Effector memory CD4-positive, alpha-beta T cell (primary cell): Measurements from ENCODE around the gene MRPL23.

ENCODE experiments used
- DNase-seq, 3 donors: peaks; one replicate each; pipeline ENCODE4 v3.0.0-alpha.2; 2020
- H3K27ac ChIP-seq: 2 replicates; pipeline ENCODE4 v1.7.0; 2013; ENCODE audit warnings: mild to moderate bottlenecking, low read length, moderate library complexity; ENCODE audit not compliant: insufficient read depth, poor library complexity, severe bottlenecking
- H3K27me3 ChIP-seq: replicated peaks from 2 replicates; pipeline ENCODE4 v1.7.0; 2013; ENCODE audit warnings: mild to moderate bottlenecking, low read length; ENCODE audit not compliant: insufficient read depth, control insufficient read depth, poor library complexity, severe bottlenecking
- H3K36me3 ChIP-seq: 2 replicates; pipeline ENCODE4 v1.7.0; 2013; ENCODE audit warnings: mild to moderate bottlenecking, low read length, moderate library complexity; ENCODE audit not compliant: control insufficient read depth, insufficient read depth
- H3K4me1 ChIP-seq: 2 replicates; pipeline ENCODE4 v1.7.0; 2013; ENCODE audit warnings: low read length, mild to moderate bottlenecking; ENCODE audit not compliant: control insufficient read depth, insufficient read depth, poor library complexity, severe bottlenecking
- H3K4me3 ChIP-seq: 2 replicates; pipeline ENCODE4 v1.7.0; 2013; ENCODE audit warnings: low read length, low read depth, mild to moderate bottlenecking; ENCODE audit not compliant: insufficient read depth, poor library complexity, severe bottlenecking
- H3K9me3 ChIP-seq: 2 replicates; pipeline ENCODE4 v1.7.0; 2013; ENCODE audit warnings: mild to moderate bottlenecking, low read length, moderate library complexity; ENCODE audit not compliant: control insufficient read depth

The MRPL23 gene

DNA sequence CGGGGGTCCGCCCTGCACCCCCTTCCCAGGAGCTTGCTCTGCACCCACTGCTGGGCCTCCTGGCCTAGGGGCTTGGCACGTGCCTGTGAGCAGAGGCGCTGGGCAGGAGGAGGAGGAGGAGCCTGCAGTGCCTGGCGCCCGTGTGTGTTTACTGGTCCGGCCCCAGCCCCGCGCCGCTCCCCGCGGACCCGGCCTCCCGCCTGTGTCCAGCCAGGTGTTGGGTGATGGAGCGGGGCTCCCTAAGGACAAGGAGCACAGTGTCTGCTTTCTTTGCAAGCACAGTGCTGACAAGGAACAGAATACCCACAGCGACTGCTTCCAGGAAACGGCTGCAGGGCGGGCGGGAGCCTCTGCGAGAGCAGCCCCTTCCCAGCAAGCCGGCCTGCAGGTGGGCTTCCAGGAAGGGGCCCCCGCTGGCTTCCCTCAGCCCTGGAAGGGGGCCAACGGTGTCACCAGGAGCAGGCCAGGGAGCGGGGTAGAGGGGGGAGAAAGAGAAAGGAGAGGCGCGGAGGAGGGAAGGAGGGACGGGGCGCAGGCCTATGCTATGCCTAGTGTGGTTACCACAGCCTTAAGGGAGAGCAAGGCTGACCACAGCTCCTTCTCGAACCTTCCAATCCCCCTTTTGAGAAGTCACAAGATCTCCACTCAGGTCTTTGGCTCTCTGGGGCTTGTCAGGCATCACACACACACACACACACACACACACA lies 43.9 kb downstream of the MRPL23 start:
- no peaks in the 10 kb centered on the region for H3K27me3 ChIP-seq
- H3K27ac ChIP-seq, result no peak overlapping the region
- H3K4me1 ChIP-seq, result no peaks in the 10 kb centered on the region
- DNase-seq, result no peak
- H3K36me3 ChIP-seq, result no peaks in the 10 kb centered on the region
- H3K4me3 ChIP-seq, result no peak overlapping the region
- no peaks in the 10 kb centered on the region for H3K9me3 ChIP-seq

DNA sequence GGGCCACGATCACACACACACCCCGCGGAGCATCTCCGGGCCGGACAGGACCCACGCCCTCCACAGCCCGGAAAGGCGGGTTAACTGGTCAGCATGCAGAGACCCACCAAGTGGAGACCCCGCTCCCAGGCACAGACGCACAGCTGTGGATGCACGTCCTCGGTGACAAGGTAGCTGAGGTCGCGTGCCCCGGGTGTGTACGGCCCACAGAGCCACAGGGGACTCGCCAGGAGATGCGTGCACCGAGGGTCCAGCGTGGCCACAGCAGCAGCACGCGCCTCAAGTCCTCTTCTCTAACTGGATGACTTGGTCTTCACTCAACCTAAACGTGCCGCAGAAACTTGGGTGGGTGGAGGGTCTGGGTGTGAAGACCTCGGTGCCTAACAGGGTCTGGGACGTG lies 45.0 kb downstream of the MRPL23 start:
- no peak for DNase-seq
- H3K9me3 ChIP-seq, result no peaks in the 10 kb centered on the region
- H3K27me3 ChIP-seq, result no peaks in the 10 kb centered on the region
- no peak overlapping the region for H3K4me3 ChIP-seq
- H3K36me3 ChIP-seq, result no peaks in the 10 kb centered on the region
- no peaks in the 10 kb centered on the region for H3K4me1 ChIP-seq
- H3K27ac ChIP-seq, result no peak overlapping the region

DNA sequence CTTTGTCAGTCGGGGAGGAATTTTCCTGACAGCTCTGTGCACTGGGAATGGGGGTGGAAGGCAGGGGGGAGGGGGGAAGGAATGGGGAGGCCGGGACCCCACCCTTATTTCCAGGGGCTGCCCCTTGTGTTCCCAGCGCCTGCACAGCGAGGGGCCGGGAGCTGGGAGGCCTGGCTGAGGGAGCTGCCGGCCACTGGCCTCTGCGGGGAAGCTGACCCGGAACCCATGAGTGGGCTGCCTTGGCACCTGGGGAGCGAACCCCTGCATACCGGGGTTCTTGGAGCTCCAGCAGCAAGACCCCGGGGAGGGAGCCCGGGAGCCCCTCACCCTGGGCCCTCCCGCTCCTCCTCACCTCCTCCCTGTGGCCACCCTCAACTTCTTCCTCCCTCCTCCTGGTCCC lies 47.0 kb downstream of the MRPL23 start:
- Histone ChIP-seq H3K9me3 (no peaks in the 10 kb centered on the region), H3K36me3 (no peaks in the 10 kb centered on the region), H3K4me1 (no peaks in the 10 kb centered on the region), H3K27ac (no peak overlapping the region), H3K4me3 (no peak overlapping the region), H3K27me3 (no peaks in the 10 kb centered on the region)
- DNase-seq, result no peak

DNA sequence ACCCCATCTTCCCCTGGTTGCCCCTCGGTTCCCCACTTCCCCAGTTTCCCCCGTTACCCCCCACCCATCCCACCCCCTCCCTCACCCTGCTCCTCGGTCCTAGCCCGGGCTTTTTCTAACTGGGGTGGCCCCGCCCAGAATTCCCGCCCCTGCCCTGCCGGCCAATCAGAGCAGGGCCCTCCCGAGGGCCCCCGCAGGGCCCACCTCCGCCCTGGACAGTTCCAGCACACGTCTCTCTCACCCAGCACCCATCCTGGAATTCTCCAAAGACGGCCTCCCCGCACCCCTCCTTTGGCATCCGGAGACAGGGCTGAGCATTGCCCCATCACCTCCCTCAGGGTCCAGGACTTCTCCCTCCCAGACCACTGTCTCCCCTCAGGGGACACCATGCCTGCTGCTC lies 50.6 kb downstream of the MRPL23 start, which contains the start of gene H19:
Gene H19, minus strand, starts transcription at position 88 of the 400 bp plus-strand sequence.
- no peaks in the 10 kb centered on the region for H3K27me3 ChIP-seq
- no peak for DNase-seq
- no peaks in the 10 kb centered on the region for H3K9me3 ChIP-seq
- no peak within 1 kb of the TSS for H3K4me3 ChIP-seq
- H3K27ac ChIP-seq, result no peak within 1 kb of the TSS
- H3K36me3 ChIP-seq, result no peaks in the 10 kb centered on the region
- no peaks in the 10 kb centered on the region for H3K4me1 ChIP-seq

DNA sequence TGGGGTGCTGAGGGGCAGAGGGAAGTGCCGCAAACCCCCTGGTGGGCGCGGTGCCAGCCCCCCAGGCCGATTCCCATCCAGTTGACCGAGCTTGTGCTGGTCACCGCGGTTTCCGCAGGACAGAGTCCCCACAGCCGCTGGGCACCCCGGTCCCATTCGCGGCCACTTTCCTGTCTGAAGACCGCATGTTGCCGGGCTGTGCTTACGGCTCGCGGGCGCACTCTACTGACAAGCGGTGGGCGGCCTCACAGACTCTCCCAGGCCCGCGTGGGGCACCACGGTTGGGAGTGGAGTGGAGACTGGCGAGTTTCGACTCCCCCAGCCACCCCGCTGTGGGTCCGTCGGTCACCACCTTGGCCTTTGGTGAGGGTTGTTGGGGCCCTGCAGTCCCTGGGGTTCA lies 51.2 kb downstream of the MRPL23 start:
- DNase-seq, result no peak
- Histone ChIP-seq H3K9me3 (no peaks in the 10 kb centered on the region), H3K27ac (no peak overlapping the region), H3K27me3 (no peaks in the 10 kb centered on the region), H3K4me1 (no peaks in the 10 kb centered on the region), H3K36me3 (no peaks in the 10 kb centered on the region), H3K4me3 (no peak overlapping the region)

DNA sequence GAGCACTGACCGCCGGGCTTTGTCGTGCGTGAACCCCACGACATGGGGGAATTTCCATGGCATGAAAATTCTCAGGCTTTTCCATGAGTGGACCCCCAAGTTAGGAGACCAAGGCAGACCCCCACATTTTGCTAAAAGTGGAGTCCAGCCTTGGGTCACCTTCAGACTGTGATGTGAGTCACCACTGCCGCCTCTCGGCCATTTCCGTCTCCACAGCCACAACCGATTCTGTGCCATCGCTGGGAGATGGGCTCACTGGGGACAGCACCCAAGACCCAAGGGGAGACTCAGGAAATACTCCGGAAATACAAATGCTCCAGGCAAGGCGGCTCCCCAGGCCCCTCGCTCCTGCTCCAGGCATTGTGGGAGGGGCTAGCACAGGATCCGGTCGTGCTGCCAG lies 51.7 kb downstream of the MRPL23 start:
- H3K4me3 ChIP-seq, result no peak overlapping the region
- no peaks in the 10 kb centered on the region for H3K9me3 ChIP-seq
- no peak for DNase-seq
- H3K27ac ChIP-seq, result no peak overlapping the region
- H3K27me3 ChIP-seq, result no peaks in the 10 kb centered on the region
- no peaks in the 10 kb centered on the region for H3K36me3 ChIP-seq
- H3K4me1 ChIP-seq, result no peaks in the 10 kb centered on the region

DNA sequence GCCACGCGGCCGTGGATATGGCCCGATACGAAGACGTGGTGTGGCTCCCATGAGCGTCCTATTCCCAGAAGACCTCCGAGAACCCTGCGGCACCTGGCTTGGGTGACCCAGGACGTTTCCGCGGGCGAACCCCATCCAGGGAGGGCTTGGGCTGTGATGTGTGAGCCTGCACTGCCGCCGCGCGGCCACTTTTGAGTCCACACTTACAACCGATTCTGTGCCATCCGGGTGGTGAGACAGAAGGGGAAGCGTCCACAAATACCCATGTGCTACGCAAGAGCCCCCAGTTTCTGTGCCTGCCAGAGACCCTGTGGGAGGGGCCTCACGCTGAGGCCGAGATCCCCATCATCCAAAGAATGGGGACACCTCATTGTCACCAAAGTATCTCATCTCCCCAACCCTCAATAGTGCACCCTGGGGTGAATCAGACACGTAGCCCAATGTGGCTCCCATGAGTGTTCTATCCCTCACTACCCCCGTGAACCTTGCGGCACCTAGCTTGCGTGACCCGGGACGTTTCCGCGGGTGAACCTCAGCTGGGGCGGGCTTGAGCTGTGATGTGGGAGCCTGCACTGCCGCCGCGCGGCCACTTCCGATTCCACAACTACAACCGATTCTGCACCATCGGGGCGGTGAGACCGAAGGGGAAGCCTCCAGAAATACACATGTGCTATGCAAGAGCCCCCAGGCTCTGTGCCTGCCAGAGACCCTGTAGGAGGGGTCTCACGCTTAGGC lies 55.1 kb downstream of the MRPL23 start:
- Histone ChIP-seq H3K36me3 (no peaks in the 10 kb centered on the region), H3K27ac (no peak overlapping the region), H3K27me3 (no peaks in the 10 kb centered on the region), H3K4me3 (no peak overlapping the region), H3K4me1 (no peaks in the 10 kb centered on the region), H3K9me3 (no peaks in the 10 kb centered on the region)
- no peak for DNase-seq

DNA sequence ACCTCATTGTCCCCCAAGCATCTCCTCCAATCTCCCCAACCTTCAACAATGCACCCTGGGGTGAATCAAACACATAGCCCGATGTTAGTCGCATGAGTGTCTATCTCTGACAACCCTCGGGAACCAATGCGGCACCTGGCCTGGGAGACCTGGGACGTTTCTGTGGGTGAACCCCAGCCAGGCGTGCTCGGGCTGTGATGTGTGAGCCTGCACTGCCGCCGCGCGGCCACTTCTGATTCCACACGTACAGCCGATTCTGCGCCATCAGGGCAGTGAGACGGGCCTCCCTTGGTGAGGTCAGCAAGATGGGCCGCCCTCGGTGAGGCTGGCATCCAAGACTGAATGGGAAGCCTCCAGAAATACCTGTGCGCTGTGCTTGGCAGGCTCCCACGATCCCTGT lies 55.7 kb downstream of the MRPL23 start:
- Histone ChIP-seq H3K9me3 (no peaks in the 10 kb centered on the region), H3K27me3 (no peaks in the 10 kb centered on the region), H3K27ac (no peak overlapping the region), H3K4me3 (no peak overlapping the region), H3K36me3 (no peaks in the 10 kb centered on the region), H3K4me1 (no peaks in the 10 kb centered on the region)
- no peak for DNase-seq

DNA sequence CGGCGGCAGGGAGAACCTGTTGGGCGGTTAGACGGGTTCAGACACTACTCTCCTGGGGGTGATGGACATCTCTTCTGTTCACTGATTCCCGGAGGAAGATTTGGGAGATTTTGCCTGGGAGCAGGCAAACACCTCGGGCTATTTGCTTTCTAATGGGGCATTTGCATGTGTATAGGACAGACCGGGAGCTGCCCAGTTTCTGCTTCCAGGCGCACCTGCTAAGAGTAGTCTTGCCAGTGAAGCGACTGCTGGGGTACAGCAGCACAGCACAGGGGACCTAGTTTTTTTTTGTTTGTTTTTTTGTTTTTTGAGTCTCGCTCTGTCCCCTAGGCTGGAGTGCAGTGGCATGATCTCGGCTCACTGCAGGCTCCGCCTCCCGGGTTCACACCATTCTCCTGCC lies 57.3 kb downstream of the MRPL23 start:
- Histone ChIP-seq H3K27me3 (no peaks in the 10 kb centered on the region), H3K4me1 (no peaks in the 10 kb centered on the region), H3K27ac (no peak overlapping the region), H3K4me3 (no peak overlapping the region), H3K36me3 (no peaks in the 10 kb centered on the region), H3K9me3 (no peaks in the 10 kb centered on the region)
- no peak for DNase-seq
